Adrenal gland (tissue), 5 donors: Measurements from ENCODE around the gene KRTAP2-2.

Experiments
- CTCF ChIP-seq, 6 experiments: fragments of 450-650 bp in 4 of 6; fragments of 200-600 bp in 2 of 6; sonication (generic) in 1 of 6; IDR thresholded peaks; 1 replicate in 5 of 6; 2 replicates in 1 of 6; pipeline versions ENCODE4 v1.5.1 to v1.8.0; 2016 to 2021; ENCODE audit warnings: antibody characterized with exemption in 6 of 6, mild to moderate bottlenecking in 2 of 6, moderate library complexity in 1 of 6
- POLR2A ChIP-seq, 2 donors: fragments of 450-650 bp; IDR thresholded peaks; one replicate each; pipeline ENCODE4 v1.6.1; 2017; ENCODE audit warnings: antibody characterized with exemption in 2 of 2, mild to moderate bottlenecking in 2 of 2, moderate library complexity in 1 of 2
- donor health status: DM: no; HTN: no; CAD: no.

GRCh38 chr17:41009936-41010335 lies 45.1 kb downstream of the KRTAP2-2 start:
- TF ChIP-seq CTCF (IDR thresholded peaks at IDR 0.05) (no peak), POLR2A (IDR thresholded peaks at IDR 0.05) (no peak)
